ENCODE measurements around the gene WNT9A.

WNT9A gene

GRCh38 chr1:227954163-227954850 lies 6.6 kb upstream of the WNT9A start:
- DNase-seq: no peak

DNA sequence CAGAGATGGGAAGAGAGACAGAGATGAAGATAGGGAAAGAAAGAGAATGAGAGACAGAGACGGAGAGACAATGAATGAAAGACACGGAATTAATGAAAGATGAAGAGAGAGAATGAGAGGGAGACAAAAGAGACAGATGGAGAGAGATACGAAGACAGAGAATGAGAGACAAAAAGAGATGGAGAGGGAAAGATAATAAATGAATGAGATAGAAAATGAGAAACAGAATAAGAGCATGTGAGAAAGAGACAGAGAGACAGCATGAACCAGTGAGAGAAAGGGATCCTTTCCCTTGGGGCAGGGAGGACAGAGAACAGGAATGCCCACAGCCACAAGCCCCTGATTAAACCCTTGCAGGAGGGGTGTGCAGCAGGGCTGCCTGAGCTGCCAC lies 5.3 kb upstream of the WNT9A start:
- no peak for DNase-seq

DNA sequence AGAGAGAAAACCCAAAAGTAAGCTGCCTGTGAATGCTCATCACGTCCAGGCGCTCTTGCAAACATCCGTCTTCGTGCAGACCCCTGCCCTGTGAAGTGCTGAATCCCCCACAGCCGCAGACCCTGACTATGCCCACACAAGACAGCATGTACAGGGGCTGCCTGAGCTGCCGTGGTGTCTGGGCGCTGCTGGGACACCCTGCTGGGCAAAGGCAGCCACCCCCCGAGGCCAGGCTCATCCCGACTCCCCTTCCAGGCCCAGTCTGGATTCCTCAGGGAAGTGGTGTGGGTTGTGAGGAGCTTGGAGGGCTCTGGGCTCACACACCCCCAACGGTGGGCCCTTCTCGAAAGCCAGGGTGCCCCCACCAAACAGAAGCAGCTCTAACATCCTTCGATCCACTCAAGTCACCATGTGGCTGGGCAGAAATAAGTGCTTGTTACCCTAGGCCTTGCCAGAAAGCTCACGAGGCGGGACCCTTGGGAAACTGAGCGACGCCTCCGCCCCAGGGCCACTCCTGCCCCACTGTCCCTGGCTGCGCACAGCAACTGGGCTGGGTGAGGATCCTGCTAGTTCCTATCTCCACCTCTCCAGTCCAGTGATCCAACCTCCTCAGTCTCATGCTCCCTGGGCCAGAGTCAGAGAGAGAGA lies 4.8 kb upstream of the WNT9A start:
- DNase-seq: no peak

- DNase-seq: no peak
These were observed 4.1 kb upstream of the WNT9A start for GRCh38 chr1:227951624-227952373.

GRCh38 chr1:227950735-227951346 lies 3.1 kb upstream of the WNT9A start:
- no peak for DNase-seq

- no peak for DNase-seq
These were observed 2.4 kb upstream of the WNT9A start for GRCh38 chr1:227949954-227950734.

- no peak for DNase-seq
These were observed 1.7 kb upstream of the WNT9A start for GRCh38 chr1:227949341-227949921.

GRCh38 chr1:227948493-227949260 lies 945 bp upstream of the WNT9A start:
- no peak for DNase-seq

DNA sequence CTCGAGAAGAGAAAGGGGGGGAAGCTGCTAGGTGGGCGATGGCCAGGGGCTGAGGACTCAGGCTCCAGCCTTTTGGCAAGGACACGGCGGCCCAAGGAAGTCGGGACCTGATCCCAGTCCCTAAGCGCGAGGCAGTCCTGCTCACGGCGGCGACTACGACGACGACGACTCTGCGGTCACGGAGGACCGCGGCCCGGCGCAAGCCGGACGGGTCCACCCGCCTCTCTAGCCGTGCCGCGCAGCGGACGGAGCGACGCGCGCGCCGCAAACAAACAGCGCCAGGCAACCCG lies 401 bp downstream of the WNT9A start:
- DNase-seq: no peak

GRCh38 chr1:227946624-227947385 lies 927 bp downstream of the WNT9A start:
- DNase-seq: peak; percentile 40

GRCh38 chr1:227945891-227946623 lies 1.7 kb downstream of the WNT9A start:
- peak; percentile 35 for DNase-seq

DNA sequence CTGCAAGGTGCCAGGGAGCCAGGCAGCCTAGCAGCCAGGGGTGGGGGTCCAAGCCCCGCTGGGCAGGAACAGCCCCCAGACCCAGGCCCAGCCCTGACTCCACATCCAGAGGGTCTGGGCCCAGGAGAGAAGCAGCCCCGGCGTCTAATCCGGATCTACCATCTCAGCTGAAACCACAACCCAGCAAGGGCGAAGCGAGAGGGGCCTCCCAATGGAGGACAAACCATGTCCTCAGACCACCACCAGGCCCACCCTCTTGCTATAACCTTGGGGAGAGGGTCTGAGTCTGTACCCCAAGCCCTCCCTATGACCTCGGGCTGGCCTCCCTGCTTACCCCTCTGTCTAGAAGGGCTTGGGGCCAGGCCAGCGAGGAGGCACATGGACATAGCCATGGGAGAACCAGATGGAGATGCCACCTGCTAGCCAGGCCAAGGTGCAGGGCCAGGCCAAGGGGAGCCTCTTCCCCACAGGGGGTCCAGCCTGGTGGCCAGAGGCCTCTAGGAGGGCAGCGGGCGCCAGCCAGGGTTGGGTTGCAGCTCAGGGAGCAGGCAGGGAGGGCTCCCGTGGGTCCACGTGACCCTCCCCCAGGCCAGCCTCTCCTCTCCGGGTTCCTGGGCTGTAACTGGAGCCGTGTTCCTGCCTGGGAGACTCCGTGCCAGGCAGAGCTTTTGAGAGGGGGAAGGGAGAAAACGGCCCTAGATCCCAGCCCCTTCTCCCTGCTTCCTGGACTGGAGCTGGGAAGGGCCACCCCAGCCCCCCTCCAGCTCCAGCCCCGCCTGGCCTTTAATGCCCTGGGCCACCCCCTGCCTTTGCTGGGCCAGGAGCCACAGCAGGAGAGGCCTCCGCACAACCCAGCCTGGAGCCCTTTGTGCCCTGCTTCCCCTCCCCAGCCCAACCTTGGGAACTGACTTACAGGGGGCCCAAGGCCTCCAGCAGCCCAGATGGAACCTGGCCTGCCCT lies 2.5 kb downstream of the WNT9A start:
- DNase-seq: no peak

DNA sequence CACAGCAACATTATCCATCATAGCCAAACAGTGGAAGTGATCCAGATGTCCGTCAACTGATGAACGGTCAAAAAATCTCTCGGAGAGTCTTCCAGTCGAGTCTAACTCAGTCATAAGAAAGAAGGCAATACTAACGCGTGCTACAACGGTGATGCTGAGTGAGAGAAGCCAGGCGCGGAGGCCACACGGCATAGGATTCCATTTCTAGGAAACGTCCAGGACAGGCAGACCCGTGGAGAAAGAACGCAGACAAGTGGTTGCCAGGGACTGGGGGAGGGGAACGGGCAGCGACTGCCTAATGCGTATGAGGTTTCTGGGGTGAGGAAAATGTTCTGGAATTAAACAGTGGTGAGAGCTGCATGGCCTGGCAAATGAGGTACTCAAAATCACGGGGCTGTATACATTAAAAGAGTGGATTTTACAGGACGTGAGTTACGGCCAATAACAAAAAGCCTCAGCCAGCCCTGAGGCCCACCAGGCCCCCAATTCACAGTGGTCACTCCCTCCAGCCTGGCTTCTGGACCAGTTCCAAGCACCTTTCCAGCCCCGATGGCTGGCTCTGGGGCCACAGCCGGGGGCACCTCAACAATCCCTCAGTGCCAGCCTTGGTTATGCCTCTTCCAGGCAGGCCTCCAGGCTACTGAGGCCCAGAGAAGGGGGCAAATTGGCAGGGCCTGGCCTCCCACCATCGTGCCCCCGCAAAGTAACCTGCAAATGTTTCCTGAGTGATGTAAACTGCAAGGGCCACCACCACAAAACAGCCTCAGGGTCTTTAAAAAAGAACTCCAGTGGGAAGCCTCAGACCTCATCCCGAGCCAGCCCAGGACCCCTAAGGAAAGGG lies 3.4 kb downstream of the WNT9A start:
- no peak for DNase-seq

DNA sequence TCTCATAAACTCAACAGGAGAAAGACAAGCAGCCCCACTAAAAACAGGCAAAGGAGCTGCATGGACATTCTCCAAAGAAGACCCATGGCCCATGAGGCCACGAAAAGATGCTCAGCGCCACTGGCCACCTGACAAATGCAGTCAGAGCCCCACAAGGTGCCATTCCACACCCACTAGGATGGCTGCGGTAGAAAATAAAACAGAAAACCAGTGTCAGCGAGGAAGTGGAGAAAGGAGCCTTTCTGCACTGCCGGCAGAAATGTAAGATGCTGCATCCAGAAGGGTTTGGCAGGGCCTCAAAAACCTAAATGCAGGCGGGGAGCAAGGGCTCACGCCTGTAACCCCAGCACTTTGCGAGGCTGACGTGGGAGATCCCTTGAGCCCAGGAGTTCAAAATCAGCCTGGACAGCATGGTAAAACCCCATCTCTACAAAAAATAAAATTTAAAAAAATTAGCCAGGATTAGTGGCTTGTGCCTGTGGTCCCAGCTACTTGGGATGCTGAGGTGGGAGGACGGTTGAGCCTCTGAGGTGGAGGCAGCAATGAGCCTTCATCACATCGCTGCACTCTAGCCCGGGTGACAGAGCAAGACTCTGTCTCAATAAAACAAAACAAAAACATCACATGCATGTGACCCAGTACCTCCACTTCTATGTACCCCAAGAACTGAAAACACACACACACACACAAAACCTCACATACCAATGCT lies 4.2 kb downstream of the WNT9A start:
- no peak for DNase-seq

DNA sequence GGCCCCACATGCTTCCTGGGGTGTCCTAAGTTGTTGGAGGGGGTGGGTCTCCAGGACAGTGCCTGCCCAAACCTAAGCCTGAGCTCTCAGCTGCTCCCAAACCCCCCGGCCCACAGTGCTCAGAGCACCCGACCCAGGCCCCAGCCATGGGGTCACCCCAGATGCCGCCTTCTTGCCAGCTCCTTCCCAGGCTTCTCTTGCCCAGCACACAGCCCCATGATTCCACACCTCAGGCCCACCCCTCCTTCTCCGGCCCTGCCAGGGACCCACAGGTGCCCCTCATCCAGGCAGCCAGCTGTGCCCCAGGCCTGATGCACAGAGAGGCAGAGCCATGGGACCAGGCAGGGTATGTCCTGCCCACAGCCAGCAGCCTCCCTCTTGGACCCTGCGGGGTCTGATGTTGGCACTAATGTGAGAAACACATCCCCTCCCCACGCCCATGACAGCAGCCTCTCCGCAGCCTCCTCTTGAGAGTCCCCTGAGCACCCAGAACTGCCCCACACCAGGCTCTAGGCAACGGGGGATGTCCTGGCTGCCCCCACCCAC lies 4.9 kb downstream of the WNT9A start:
- DNase-seq: no peak

DNA sequence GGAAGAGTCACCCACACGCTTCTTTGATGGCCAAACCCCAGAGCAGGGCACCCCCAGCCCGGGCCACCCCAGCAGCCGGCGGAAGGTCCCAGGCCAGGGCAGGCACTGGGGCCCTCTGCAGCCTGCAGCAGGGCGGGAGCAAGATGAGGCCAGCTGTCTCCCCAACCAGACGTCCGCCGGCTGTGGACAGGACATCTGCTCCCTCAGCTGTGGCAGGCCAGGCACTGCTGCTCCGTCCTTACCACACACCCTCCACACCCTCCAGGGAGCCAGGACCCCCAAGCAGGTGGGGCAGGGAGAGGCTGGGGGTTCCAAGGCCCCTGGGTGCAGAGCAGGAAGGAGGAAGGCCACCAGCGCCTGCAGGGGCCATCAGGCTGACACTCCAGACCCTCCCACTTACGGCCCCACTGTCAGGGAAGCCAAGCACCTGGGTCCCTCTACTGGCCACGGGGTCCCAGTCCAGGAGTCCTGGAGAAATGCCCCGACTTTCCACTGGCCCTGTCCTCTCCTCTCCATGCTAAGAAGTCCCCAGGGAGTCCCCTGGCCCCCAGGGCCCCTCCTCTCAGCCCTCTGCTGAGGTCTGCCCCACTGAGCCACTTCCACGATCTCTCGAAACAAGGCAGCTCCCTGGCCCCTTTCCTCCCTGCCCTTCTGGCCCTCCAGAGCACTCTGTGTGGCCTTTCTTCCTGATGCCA lies 5.6 kb downstream of the WNT9A start:
- no peak for DNase-seq

Measured in NCI-H1105 treated with DMSO at 0.1 percent for 48 hours (cell line).